Epidermal melanocyte (primary cell): Measurements from ENCODE around the gene IL1RAPL2.
"Not testable (repeated sequence)": the region's sequence is repeated elsewhere in the genome, so short reads cannot be mapped to it uniquely, and the experiment has no call there.

Experiments
- DNase-seq: peaks from one replicate; pipeline ENCODE4 v3.0.0; 2011; ENCODE audit warnings: low spot score; ENCODE audit not compliant: insufficient read length

IL1RAPL2 gene

GRCh38 chrX:104670051-104670450, 104.1 kb downstream of the IL1RAPL2 start:
- no peak for DNase-seq

DNA sequence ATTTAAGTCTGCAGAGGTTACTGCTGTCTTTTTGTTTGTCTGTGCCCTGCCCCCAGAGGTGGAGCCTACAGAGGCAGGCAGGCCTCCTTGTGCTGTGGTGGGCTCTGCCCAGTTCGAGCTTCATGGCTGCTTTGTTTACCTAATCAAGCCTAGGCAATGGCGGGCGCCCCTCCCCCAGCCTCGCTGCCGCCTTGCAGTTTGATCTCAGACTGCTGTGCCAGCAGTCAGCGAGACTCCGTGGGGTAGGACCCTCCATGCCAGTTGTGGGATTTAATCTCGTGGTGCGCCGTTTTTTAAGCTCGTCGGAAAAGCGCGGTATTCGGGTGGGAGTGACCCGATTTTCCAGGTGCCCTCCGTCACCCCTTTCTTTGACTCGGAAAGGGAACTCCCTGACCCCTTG, 111.5 kb downstream of the IL1RAPL2 start:
- DNase-seq, result not testable (repeated sequence)

- DNase-seq, result no peak
These were observed 113.2 kb downstream of the IL1RAPL2 start for GRCh38 chrX:104679175-104679574.

DNA sequence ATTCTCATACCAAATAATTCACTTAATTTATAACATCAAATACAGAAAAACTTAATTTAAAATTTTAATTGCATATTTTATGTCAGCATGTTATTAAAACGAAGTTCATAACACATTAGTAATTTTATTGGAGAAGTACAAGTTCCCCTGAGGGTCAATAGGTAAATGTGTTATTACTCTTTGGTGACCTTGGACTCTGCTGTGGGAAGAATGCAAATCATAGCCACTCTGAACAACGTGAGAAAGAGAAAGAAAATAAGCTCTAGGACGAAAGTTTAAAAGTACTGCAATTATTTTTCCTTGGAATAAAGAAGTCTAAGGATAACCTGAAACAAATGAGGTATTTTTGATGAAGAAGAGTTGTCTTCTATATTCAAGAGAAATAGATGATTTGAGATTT, 115.2 kb downstream of the IL1RAPL2 start:
- DNase-seq, result no peak

DNA sequence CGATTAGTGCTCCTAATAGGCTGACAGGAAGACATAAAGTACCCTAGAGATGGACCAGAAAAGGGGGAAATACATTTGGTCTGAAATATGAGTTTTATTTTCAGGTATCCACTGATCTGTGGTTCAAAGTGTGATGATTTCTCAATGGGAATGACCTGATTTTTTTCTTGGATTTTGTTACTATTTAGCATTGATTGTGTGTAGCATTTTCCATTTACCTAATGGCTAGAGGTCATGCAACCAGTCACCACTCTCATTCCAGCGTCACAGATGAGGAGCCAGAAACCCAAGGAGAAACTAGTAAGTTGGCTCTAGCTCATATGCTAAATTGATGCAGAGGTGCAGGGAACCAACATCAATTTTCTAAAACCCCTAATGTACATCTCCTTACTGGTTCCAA, 118.1 kb downstream of the IL1RAPL2 start:
- no peak for DNase-seq

DNA sequence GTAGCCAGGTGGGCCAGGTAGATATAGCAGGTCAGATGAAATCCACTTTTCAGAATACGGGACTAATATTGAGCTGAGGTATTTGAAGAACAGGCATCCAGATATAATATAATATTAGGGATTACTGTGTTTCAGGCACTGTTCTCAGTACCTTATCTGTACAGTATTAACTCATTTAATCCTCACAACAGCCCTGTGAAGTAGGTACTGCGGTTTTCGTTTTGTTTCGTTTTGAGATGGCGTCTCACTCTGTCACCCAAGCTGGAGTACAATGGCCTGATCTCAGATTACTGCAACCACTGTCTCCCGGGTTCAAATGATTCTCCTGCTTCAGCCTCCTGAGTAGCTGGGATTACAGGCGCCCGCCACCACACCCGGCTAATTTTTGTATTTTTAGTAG, 129.6 kb downstream of the IL1RAPL2 start:
- DNase-seq, result no peak

GRCh38 chrX:104696667-104697066, 130.7 kb downstream of the IL1RAPL2 start:
- no peak for DNase-seq

- no peak for DNase-seq
These were observed 131.3 kb downstream of the IL1RAPL2 start for GRCh38 chrX:104697294-104697693.

DNA sequence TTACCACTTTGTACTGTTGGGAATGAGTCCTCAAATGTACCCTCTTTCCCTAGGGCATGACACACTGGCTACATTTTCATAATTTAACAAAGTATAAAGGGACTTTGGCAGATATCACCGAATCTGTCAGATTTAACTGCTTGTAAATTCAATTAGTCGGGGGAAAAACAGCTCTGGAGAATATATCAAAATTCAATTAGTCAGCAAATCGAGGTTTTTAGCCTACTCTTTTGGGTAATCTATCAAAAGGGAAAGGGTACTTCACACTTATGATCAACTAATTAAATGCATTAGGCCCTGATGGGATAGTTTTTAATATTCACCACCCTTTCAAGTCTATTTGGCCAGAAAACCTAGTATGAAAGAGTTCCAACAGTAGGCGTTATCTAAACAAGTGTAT, 141.0 kb downstream of the IL1RAPL2 start:
- DNase-seq, result no peak

- DNase-seq, result no peak
These were observed 141.6 kb downstream of the IL1RAPL2 start for GRCh38 chrX:104707572-104707971.

GRCh38 chrX:104712515-104712914, 146.5 kb downstream of the IL1RAPL2 start:
- no peak for DNase-seq

GRCh38 chrX:104721854-104722253, 155.9 kb downstream of the IL1RAPL2 start:
- DNase-seq, result no peak

DNA sequence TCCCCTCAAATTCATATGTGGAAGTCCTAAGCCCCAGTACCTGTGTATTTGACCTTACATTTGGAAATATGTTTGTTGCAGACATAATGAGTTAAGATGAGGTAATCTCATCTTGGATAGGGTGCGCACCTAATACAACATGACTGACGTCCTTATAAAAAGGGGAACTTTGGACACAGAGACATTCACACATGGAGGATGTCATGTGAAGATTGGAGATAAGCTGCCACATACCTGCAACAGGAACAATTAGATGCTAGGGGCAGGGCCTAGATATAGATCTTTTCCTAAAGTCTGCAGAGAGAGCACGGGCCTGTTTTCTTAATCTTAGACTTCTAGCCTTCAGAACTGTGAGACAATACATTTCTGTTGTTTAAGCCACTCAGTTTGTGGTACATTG, 162.5 kb downstream of the IL1RAPL2 start:
- no peak for DNase-seq

DNA sequence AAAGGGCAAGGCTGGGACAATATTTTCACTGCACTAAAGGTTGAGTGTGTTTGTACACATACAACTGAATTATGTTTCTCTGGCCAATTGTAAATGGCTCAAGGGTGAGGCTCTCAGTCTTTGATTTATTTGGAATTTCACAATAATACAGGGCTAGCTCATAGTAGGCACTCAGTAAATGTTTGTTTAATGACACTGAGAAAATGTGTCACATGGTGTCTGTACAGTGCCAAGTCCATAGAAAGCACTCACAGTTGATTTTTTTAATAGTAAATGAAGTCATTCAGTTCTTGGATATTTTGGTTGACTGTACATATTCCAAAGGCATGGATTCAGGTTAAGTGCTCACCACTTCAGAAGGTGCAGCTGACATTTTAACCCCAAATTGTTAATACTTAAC, 176.4 kb downstream of the IL1RAPL2 start:
- no peak for DNase-seq

DNA sequence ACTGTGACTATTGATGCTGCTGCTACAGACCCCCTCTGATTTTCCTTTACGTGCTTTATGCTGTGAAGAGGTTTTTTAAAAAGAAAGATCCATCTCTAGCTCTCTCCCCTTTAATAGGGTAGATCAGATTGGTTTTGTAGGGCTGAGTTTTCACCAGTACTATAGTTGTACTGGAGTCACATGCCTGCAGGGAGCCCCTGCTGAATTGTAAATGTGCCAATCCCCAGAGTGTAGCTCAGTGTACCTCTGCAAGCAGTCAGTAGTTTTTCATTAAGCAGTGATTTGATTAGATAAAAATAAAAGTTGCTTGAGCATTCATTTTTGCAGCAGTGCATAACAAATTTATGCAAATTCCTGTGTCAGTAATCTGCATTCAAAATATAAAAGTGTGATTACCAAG, 179.2 kb downstream of the IL1RAPL2 start:
- no peak for DNase-seq

DNA sequence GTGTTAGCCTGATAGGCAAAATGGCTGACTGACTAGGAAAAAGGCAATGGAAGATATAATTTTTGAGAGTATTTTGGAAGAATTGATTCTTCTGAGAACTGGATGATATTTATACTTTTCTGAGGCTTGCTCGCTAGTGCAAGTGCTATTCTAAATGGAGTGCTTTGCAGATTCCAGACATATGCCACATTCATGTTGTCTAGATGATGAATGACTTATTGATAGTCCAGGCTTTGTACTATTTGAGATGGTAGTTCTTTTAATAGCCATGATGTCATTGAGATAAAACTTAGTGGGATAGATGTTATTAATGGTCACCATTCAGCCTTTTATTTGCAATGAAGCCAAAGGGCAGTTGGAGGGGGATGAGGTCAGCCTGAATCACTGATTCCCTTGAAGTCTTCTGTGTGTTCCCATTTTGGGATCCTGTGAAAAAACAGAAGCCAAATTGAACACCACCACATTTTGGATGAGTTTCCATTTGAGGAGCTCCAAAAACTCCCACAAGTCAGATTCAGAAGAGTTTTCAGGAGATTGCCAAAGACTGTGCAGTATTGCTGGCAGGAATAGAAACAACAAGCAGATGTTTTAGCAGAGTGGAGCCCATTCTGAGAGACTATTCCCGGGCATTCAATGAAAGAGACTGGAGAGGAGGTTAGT, 184.1 kb downstream of the IL1RAPL2 start:
- no peak for DNase-seq

DNA sequence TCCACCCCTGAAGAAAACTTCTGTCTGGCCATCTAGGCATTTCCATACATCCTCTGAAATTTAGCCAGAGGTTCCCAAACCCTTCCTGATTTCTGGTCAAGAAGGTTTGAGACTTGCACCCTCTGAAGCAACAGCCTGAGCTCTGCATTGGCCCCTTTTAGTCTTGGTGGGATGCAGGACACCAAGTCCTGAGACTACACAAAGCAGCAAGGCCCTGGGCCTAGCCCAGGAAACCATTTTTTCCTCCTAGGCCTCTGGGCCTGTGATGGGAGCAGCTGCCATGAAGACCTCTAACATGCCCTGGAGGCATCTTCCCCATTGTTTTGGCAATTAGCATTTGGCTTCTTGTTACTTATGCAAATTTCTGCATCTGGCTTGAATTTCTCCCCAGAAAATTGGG, 196.6 kb downstream of the IL1RAPL2 start:
- DNase-seq, result no peak

DNA sequence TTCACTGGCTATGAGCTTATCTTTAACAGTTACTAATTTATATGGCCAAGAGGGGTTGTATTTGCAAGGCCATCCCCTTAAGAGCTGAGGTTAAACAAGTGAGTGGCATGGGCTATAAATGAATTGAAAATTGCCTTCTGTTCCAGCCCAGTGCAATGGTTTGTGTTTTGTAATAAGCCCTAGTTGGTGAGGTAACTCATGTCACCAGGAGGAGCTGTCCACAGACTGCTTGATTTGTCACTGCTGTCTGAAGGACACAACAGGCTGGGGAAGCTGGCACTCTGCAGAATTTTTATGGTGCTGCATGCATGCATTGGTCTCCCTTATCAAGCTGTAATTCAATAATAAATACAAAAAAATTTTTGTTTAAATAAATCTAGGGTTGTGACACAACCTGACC, 223.8 kb downstream of the IL1RAPL2 start:
- no peak for DNase-seq

GRCh38 chrX:104795804-104796203, 229.8 kb downstream of the IL1RAPL2 start:
- DNase-seq, result no peak

- DNase-seq, result no peak
These were observed 237.2 kb downstream of the IL1RAPL2 start for GRCh38 chrX:104803219-104803618.

DNA sequence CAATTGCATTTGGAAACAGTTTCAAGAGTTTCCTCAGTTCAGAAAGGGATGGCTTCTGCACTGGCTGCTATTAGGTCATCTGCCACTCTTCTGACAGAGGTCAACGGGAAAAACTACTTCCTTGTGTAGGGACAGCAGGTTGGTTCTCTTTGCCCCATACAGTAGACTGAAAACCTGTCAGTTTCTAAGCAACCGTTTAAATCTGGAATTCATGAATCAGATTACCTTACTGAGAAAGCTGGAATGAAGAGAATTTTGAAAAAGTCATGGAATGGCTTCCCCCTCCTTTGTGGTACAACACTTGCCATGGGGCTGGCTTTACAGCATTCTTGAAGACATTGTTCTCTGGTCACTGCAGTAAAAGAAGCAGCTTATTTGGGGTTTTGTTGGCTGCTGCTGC, 240.3 kb downstream of the IL1RAPL2 start:
- DNase-seq, result no peak

- no peak for DNase-seq
These were observed 267.4 kb downstream of the IL1RAPL2 start for GRCh38 chrX:104833401-104833800.

DNA sequence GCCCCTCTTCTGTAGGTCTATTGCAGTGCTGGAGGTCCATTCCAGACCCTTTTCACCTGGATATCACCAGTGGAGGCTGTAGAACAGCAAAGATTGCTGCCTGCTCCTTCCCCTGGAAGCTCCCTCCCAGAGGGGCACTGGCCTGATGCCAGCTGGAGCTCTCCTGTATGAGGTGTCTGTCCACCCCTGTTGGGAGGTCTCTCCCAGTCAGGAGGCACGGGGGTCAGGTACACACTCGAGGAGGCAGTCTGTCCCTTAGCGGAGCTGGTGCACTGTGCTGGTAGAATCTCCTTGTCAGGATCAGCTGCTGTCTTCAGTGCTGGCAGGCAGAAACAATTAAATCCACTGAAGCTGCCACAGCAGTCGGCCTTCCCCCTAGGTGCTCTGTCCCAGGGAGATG, 276.6 kb downstream of the IL1RAPL2 start:
- no peak for DNase-seq

DNA sequence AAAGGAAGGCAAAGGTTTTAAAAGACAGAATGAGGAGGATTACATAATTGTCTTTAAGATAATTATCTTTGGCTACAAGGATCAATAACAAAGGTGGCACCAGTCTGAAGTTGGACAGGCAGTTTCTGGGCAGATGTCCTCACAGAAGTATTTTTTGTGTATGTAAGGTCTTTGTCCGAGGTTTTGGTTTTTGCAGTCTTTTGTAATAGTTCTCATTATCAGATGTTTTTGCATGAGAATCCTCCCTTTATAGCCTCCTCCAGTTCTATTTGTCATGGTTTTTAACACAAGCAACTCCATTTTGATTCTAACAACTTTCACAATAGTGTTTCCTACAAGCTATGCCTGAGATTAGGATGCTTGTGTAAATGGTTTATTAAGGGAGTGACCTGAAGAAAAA, 286.2 kb downstream of the IL1RAPL2 start:
- DNase-seq, result no peak
